Measurements from ENCODE around the gene SPAG17. TPM values are rescaled to one million over a fixed set of nuclear protein-coding genes. Genes with fewer than 3 reads are reported as not detected.

SPAG17 gene
- total RNA-seq, 1 donor from 2014 or later = 1.6 TPM

DNA sequence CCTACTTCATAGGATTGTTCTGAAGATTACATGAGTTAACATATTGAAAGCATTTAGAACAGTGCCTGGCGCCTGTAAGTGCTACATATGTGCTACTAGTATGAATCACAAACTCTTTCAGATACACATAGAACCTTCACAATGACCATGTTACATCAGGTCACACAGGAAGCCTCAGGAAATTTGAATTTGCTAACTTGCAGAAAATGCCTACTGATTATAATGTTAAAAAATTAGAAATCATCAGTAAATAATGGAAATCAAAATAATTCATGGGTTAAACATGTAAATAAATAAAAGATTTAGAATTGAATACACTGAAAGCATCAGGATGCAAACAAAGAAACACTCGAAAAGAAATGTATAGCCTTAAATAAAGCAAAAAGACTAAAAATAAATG, 94.9 kb downstream of the SPAG17 start:
- Histone ChIP-seq H3K9me3 (ENCODE audit: low read depth) (no peaks in the 10 kb centered on the region), H3K36me3 (no peaks in the 10 kb centered on the region), H3K79me2 (ENCODE audit: low read depth) (no peaks in the 10 kb centered on the region), H3K4me3 (no peak overlapping the region), H3K4me2 (no peak overlapping the region), H3K9ac (no peak overlapping the region), H3F3A (ENCODE audit: low read depth) (no peaks in the 10 kb centered on the region), H4K20me1 (ENCODE audit: low read depth) (no peaks in the 10 kb centered on the region), H3K27ac (no peak overlapping the region), H3K27me3 (no peaks in the 10 kb centered on the region), H3K4me1 (no peaks in the 10 kb centered on the region), H2AFZ (replicated peaks) (no peak overlapping the region)
- Mint-ChIP-seq H3K27ac (no peak overlapping the region), H3K27me3 (ENCODE audit: insufficient read depth, low read depth) (no peaks in the 10 kb centered on the region), H3K4me3 (no peak overlapping the region), H3K36me3 (no peaks in the 10 kb centered on the region), H3K9me3 (no peaks in the 10 kb centered on the region), H3K4me1 (no peaks in the 10 kb centered on the region)
- TF ChIP-seq EZH2phosphoT487 (IDR thresholded peaks at IDR 0.05) (no peak), EZH2 (IDR thresholded peaks at IDR 0.05) (no peak)
- TF ChIP-seq, protein P1, sequence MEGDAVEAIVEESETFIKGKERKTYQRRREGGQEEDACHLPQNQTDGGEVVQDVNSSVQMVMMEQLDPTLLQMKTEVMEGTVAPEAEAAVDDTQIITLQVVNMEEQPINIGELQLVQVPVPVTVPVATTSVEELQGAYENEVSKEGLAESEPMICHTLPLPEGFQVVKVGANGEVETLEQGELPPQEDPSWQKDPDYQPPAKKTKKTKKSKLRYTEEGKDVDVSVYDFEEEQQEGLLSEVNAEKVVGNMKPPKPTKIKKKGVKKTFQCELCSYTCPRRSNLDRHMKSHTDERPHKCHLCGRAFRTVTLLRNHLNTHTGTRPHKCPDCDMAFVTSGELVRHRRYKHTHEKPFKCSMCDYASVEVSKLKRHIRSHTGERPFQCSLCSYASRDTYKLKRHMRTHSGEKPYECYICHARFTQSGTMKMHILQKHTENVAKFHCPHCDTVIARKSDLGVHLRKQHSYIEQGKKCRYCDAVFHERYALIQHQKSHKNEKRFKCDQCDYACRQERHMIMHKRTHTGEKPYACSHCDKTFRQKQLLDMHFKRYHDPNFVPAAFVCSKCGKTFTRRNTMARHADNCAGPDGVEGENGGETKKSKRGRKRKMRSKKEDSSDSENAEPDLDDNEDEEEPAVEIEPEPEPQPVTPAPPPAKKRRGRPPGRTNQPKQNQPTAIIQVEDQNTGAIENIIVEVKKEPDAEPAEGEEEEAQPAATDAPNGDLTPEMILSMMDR (IDR thresholded peaks at IDR 0.05) = no peak
- no peak for DNase-seq (ENCODE audit: low spot score)

DNA sequence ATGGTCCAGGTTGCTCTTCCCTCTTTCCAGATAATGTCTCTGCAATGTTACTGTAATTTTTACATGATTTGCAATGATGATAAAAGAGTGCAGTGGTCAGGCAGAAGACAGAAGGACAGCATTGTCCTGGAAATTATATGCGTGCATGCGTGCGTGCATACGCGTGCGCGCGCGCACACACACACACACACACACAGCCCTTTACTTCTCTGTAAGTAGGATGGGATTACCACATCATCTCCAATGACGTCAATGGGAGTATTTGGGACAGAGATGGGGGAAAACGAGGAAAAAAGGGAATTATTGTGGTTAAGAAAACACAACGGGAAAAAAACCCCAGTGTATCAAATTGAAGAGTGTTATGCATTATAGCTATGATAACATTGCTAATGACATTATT, 99.7 kb downstream of the SPAG17 start:
- H3K36me3 Mint-ChIP-seq = no peaks in the 10 kb centered on the region
- H3K4me3 ChIP-seq = no peak overlapping the region
- H3F3A ChIP-seq (ENCODE audit: low read depth) = no peaks in the 10 kb centered on the region
- H3K4me3 Mint-ChIP-seq = no peak overlapping the region
- H3K27me3 Mint-ChIP-seq (ENCODE audit: insufficient read depth, low read depth) = no peaks in the 10 kb centered on the region
- no peaks in the 10 kb centered on the region for H3K79me2 ChIP-seq (ENCODE audit: low read depth)
- H2AFZ ChIP-seq (replicated peaks) = no peak overlapping the region
- no peaks in the 10 kb centered on the region for H3K9me3 ChIP-seq (ENCODE audit: low read depth)
- no peak overlapping the region for H3K9ac ChIP-seq
- DNase-seq (ENCODE audit: low spot score) = no peak
- no peak overlapping the region for H3K4me2 ChIP-seq
- H3K36me3 ChIP-seq = no peaks in the 10 kb centered on the region
- H3K27ac Mint-ChIP-seq = no peak overlapping the region
- H4K20me1 ChIP-seq (ENCODE audit: low read depth) = no peaks in the 10 kb centered on the region
- no peaks in the 10 kb centered on the region for H3K27me3 ChIP-seq
- no peaks in the 10 kb centered on the region for H3K4me1 Mint-ChIP-seq
- H3K27ac ChIP-seq = no peak overlapping the region
- H3K4me1 ChIP-seq = no peaks in the 10 kb centered on the region
- TF ChIP-seq EZH2 (IDR thresholded peaks at IDR 0.05) (no peak), EZH2phosphoT487 (IDR thresholded peaks at IDR 0.05) (no peak)
- TF ChIP-seq, protein P1 (IDR thresholded peaks at IDR 0.05) = no peak
- H3K9me3 Mint-ChIP-seq = no peaks in the 10 kb centered on the region

DNA sequence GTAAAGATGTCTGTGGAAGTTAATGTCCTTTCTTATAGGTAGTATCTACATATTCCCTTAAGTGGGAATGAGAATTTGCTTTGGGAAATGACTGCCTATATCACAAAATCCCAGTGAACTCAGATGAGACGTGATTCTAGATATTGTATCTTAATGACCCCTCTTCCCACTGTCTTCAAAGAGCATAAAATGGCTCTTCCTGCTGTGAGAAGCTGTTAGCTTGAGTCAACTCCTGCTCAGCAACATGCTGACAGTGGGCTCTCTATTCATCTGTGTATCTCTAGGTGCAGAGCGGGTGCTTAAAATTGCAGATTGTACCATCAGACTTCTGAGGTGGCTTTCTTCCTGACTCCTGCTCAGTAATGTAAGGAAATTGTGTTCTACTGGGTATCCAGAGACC, 100.6 kb downstream of the SPAG17 start:
- Mint-ChIP-seq H3K4me1 (no peaks in the 10 kb centered on the region), H3K27ac (no peak overlapping the region), H3K36me3 (no peaks in the 10 kb centered on the region), H3K4me3 (no peak overlapping the region), H3K9me3 (no peaks in the 10 kb centered on the region), H3K27me3 (ENCODE audit: insufficient read depth, low read depth) (no peaks in the 10 kb centered on the region)
- no peaks in the 10 kb centered on the region for H3F3A ChIP-seq (ENCODE audit: low read depth)
- H3K4me2 ChIP-seq = no peak overlapping the region
- H3K4me1 ChIP-seq = no peaks in the 10 kb centered on the region
- no peaks in the 10 kb centered on the region for H3K27me3 ChIP-seq
- H3K27ac ChIP-seq = no peak overlapping the region
- no peaks in the 10 kb centered on the region for H3K9me3 ChIP-seq (ENCODE audit: low read depth)
- DNase-seq (ENCODE audit: low spot score) = no peak
- TF ChIP-seq, protein P1 (IDR thresholded peaks at IDR 0.05) = no peak
- TF ChIP-seq EZH2 (IDR thresholded peaks at IDR 0.05) = no peak
- no peak for TF ChIP-seq EZH2phosphoT487 (IDR thresholded peaks at IDR 0.05)
- H2AFZ ChIP-seq (replicated peaks) = no peak overlapping the region
- H3K9ac ChIP-seq = no peak overlapping the region
- no peaks in the 10 kb centered on the region for H3K36me3 ChIP-seq
- no peaks in the 10 kb centered on the region for H3K79me2 ChIP-seq (ENCODE audit: low read depth)
- no peak overlapping the region for H3K4me3 ChIP-seq
- H4K20me1 ChIP-seq (ENCODE audit: low read depth) = no peaks in the 10 kb centered on the region
